ENCODE measurements around the gene LILRB3. TPM values are rescaled to one million over a fixed set of nuclear protein-coding genes. Genes with fewer than 3 reads are reported as not detected.

LILRB3 gene
- total RNA-seq, 2 donors from 2014 or later, result 0.33 to 2.1 TPM

DNA sequence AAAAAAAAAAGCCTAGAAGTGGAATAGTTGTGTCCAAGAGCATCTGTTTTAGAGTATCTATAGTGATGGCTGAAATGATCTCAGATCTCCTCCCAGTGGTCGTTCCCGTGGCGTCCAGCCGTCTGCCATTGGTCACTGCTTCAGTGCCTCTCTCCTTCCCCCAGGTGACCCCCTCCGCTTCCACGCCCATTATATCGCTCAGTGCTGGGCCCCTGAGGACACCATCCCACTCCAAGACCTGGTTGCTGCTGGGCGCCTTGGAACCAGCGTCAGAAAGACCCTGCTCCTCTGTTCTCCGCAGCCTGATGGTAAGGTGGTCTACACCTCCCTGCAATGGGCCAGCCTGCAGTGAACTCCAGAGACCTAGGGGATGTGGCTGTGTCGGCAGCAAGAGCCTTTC, 29.8 kb downstream of the LILRB3 start:
- Histone ChIP-seq H3K36me3 (replicated peaks in 1 of 2; ENCODE audit: insufficient read depth in 1 of 2, low read depth in 2 of 2) (peaks cover 0 to 6% of the 10 kb centered on the region in 2 donors), H3K4me1 (peaks cover 23% of the 10 kb centered on the region), H3K27ac (no peak overlapping the region), H3K27me3 (no peaks in the 10 kb centered on the region), H3K4me3 (no peak overlapping the region), H3K9me3 (no peaks in the 10 kb centered on the region)
- intact Hi-C loops (cut with DNase I), result no loop called here
- DNase-seq, result no peak
- TF ChIP-seq, protein P1, sequence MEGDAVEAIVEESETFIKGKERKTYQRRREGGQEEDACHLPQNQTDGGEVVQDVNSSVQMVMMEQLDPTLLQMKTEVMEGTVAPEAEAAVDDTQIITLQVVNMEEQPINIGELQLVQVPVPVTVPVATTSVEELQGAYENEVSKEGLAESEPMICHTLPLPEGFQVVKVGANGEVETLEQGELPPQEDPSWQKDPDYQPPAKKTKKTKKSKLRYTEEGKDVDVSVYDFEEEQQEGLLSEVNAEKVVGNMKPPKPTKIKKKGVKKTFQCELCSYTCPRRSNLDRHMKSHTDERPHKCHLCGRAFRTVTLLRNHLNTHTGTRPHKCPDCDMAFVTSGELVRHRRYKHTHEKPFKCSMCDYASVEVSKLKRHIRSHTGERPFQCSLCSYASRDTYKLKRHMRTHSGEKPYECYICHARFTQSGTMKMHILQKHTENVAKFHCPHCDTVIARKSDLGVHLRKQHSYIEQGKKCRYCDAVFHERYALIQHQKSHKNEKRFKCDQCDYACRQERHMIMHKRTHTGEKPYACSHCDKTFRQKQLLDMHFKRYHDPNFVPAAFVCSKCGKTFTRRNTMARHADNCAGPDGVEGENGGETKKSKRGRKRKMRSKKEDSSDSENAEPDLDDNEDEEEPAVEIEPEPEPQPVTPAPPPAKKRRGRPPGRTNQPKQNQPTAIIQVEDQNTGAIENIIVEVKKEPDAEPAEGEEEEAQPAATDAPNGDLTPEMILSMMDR (IDR thresholded peaks at IDR 0.05), result no peak
- no peak for TF ChIP-seq POLR2A (IDR thresholded peaks at IDR 0.05)
- 91 to 94% methylated on average over 11 of the region's 11 CpGs for whole genome bisulfite sequencing, 2 donors
- ATAC-seq, result no peak

DNA sequence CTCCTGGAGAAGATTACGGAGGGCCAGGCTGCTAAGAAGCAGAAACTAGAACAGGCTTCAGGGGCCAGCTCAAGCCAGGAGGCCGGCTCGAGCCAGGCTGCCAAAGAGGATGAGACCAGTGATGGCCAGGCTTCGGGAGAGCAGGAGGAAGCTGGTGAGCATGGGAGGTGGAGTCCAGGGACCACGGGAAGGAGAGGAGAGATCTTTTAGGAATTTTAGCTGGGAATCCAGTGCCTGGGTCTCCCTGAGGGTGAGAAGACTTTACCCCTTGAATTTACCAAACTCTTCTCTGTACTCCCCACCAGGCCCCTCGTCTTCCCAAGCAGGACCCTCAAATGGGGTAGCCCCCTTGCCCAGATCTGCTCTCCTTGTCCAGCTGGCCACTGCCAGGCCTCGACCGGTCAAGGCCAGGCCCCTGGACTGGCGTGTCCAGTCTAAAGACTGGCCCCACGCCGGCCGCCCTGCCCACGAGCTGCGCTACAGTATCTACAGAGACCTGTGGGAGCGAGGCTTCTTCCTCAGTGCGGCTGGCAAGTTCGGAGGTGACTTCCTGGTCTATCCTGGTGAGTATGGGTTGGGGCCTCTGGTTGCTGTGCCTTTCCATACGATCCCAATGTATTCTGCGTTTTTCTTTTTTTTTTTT, 30.9 kb downstream of the LILRB3 start:
- 58% methylated on average over 19 of the region's 19 CpGs for WGBS, 2 donors
- no peak for DNase-seq
- peaks cover 0 to 6% of the 10 kb centered on the region in 2 donors for H3K36me3 ChIP-seq (replicated peaks in 1 of 2; ENCODE audit: insufficient read depth in 1 of 2, low read depth in 2 of 2)
- H3K27me3 ChIP-seq, result no peaks in the 10 kb centered on the region
- TF ChIP-seq, protein P1 (IDR thresholded peaks at IDR 0.05), result no peak
- no peak for TF ChIP-seq POLR2A (IDR thresholded peaks at IDR 0.05)
- H3K9me3 ChIP-seq, result no peaks in the 10 kb centered on the region
- H3K27ac ChIP-seq, result peak overlapping the region; percentile 94 to 100 (median 99)
- no peak for ATAC-seq
- H3K4me3 ChIP-seq, result peak overlapping the region; percentile 86 to 93
- intact Hi-C loops (cut with DNase I), result no loop called here
- peaks cover 34% of the 10 kb centered on the region for H3K4me1 ChIP-seq

DNA sequence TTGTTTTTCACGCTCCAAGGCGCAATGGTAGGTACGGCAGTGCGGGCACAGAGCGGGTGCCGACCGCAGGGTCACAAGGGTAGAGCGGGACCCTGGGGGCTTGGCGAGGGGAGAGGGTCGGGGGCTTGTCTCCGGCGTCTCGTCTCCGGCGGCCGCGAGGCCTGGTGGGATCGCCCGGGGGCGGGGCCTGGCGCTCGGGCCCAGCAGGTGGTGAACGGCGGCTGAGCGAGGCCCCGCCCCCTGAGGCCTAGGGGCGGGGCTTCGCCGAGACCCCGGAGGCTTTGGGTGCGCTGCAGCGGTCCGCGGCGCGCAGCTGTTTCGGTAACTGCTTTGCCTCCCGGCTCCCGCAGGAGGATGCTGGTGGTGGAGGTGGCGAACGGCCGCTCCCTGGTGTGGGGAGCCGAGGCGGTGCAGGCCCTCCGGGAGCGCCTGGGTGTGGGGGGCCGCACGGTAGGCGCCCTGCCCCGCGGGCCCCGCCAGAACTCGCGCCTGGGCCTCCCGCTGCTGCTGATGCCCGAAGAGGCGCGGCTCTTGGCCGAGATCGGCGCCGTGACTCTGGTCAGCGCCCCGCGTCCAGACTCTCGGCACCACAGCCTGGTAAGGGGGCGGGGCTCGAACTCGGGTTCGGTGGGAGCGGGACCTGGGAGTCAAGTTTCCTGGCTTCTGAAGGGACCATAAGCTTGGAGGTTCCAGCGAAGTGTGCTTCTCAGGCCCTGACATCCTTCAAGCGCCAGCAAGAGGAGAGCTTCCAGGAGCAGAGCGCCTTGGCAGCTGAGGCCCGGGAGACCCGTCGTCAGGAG, 31.6 kb downstream of the LILRB3 start, which contains the start of gene TSEN34:
Gene TSEN34 (plus strand): TSS at position 298 of the 800 bp plus-strand sequence. CDS start 57 bp downstream, at position 355.
- intact Hi-C loops (cut with DNase I), result no loop called here
- TF ChIP-seq, protein P1 (IDR thresholded peaks at IDR 0.05), result no peak
- TF ChIP-seq POLR2A (IDR thresholded peaks at IDR 0.05), result peak; percentile 53 to 78 (median 63)
- no peaks in the 10 kb centered on the region for H3K27me3 ChIP-seq
- H3K27ac ChIP-seq, result peak within 1 kb of the TSS; percentile 94 to 100 (median 99)
- peak; percentile 86 to 95 (median 90) for DNase-seq
- peak within 1 kb of the TSS; percentile 86 to 93 for H3K4me3 ChIP-seq
- H3K36me3 ChIP-seq (replicated peaks in 1 of 2; ENCODE audit: insufficient read depth in 1 of 2, low read depth in 2 of 2), result peaks cover 0 to 6% of the 10 kb centered on the region in 2 donors
- ATAC-seq, result peak; percentile 25
- peaks cover 41% of the 10 kb centered on the region for H3K4me1 ChIP-seq
- WGBS, 2 donors, result 0 to 1% methylated on average over 3 to 49 of the region's 77 CpGs
- H3K9me3 ChIP-seq, result no peaks in the 10 kb centered on the region

DNA sequence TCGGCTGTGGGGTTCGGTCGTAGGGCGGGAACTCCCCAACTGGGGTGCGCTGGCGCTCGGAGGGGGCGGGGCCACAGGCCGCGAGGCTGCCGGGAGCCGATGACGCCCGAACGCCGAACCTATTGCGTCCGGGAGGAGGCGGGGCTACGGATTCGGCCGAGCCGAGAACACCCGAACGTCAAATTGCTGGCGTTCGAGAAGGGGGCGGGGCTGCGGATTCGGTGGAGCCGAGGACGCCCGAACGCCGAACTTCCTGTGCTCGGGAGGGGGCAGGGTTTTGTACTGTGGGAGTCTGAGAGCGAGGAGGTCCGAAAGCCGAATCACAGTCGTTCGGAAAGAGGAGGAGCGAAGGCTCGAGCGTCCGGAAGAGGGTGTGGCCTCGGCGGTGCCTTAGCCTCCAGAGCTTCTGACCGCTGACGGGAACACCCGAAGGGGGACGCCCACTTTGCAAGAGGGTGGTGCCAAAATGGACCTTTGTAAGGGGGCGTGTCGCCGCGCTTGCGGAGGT, 32.2 kb downstream of the LILRB3 start:
- Histone ChIP-seq H3K4me3 (peak overlapping the region; percentile 86 to 93), H3K27me3 (no peaks in the 10 kb centered on the region), H3K9me3 (no peaks in the 10 kb centered on the region), H3K27ac (peak overlapping the region; percentile 94 to 100 (median 99)), H3K36me3 (replicated peaks in 1 of 2; ENCODE audit: insufficient read depth in 1 of 2, low read depth in 2 of 2) (peaks cover 0 to 6% of the 10 kb centered on the region in 2 donors), H3K4me1 (peaks cover 48% of the 10 kb centered on the region)
- no peak for TF ChIP-seq POLR2A (IDR thresholded peaks at IDR 0.05)
- TF ChIP-seq, protein P1 (IDR thresholded peaks at IDR 0.05), result no peak
- DNase-seq (peak; percentile 100), ATAC-seq (peak; percentile 65)
- intact Hi-C loops (cut with DNase I), result no loop called here
- 0 to 1% methylated on average over 17 to 56 of the region's 56 CpGs for WGBS, 2 donors

Measured in body of pancreas (tissue), 4 donors.